H9 (cell line): ENCODE data around the gene ZFTA. TPM values are rescaled to one million over a fixed set of nuclear protein-coding genes. Genes with fewer than 3 reads are reported as not detected.

Experiments
- DNase-seq: peaks from one replicate; pipeline ENCODE4 v3.0.0-alpha.2; 2017
- H2AFZ ChIP-seq: one replicate; pipeline ENCODE4 v1.6.1; 2013; ENCODE audit warnings: mild to moderate bottlenecking, low read length, control low read depth, moderate library complexity
- H2AK5ac ChIP-seq: 2 replicates; pipeline ENCODE4 v1.6.1; 2013; ENCODE audit warnings: low read length, control low read depth, mixed read lengths; ENCODE audit not compliant: insufficient read length
- H2BK120ac ChIP-seq: one replicate; pipeline ENCODE4 v1.6.1; 2013; ENCODE audit warnings: low read depth, mild to moderate bottlenecking, low read length, control low read depth, inconsistent platforms; ENCODE audit not compliant: poor library complexity, severe bottlenecking
- H2BK12ac ChIP-seq: 2 replicates; pipeline ENCODE4 v1.6.1; 2013; ENCODE audit warnings: low read length, control low read depth, mixed read lengths, low read depth; ENCODE audit not compliant: insufficient read length
- H2BK15ac ChIP-seq: 2 replicates; pipeline ENCODE4 v1.6.1; 2013; ENCODE audit warnings: low read depth, low read length, control low read depth
- H2BK20ac ChIP-seq: one replicate; pipeline ENCODE4 v1.6.1; 2013; ENCODE audit warnings: low read depth, mild to moderate bottlenecking, low read length, control low read depth, inconsistent platforms; ENCODE audit not compliant: poor library complexity, severe bottlenecking
- H2BK5ac ChIP-seq: 2 replicates; pipeline ENCODE4 v1.6.1; 2013; ENCODE audit warnings: low read length, control low read depth, mixed read lengths; ENCODE audit not compliant: insufficient read length
- H3K14ac ChIP-seq: 2 replicates; pipeline ENCODE4 v1.6.1; 2013; ENCODE audit warnings: low read length, control low read depth; ENCODE audit not compliant: insufficient read depth
- H3K18ac ChIP-seq: 2 replicates; pipeline ENCODE4 v1.6.1; 2013; ENCODE audit warnings: low read depth, mild to moderate bottlenecking, mixed read lengths, low read length, control low read depth; ENCODE audit not compliant: insufficient read length
- H3K23ac ChIP-seq: 2 replicates; pipeline ENCODE4 v1.6.1; 2013; ENCODE audit warnings: low read length, control low read depth, mixed read lengths, low read depth; ENCODE audit not compliant: insufficient read length
- H3K23me2 ChIP-seq: 2 replicates; pipeline ENCODE4 v1.6.1; 2013; ENCODE audit warnings: low read depth, mild to moderate bottlenecking, mixed read lengths, low read length, control low read depth; ENCODE audit not compliant: insufficient read length, poor library complexity, severe bottlenecking
- H3K27ac ChIP-seq: 2 replicates; pipeline ENCODE4 v1.5.1; 2013; ENCODE audit warnings: low read length, control low read depth, mixed read lengths, low read depth; ENCODE audit not compliant: insufficient read length
- H3K27me3 ChIP-seq: 2 replicates; pipeline ENCODE4 v1.6.1; 2013; ENCODE audit warnings: low read length, control low read depth, inconsistent platforms; ENCODE audit not compliant: insufficient read depth
- H3K4ac ChIP-seq: 2 replicates; pipeline ENCODE4 v1.6.1; 2013; ENCODE audit warnings: low read depth, mild to moderate bottlenecking, control low read depth, inconsistent platforms, low read length, moderate library complexity
- H3K4me1 ChIP-seq: 2 replicates; pipeline ENCODE4 v1.6.1; 2013; ENCODE audit warnings: low read length, control low read depth, inconsistent platforms; ENCODE audit not compliant: insufficient read depth
- H3K4me2 ChIP-seq: 2 replicates; pipeline ENCODE4 v1.6.1; 2013; ENCODE audit warnings: low read length, control low read depth, mixed read lengths; ENCODE audit not compliant: insufficient read length, insufficient read depth
- H3K56ac ChIP-seq: 2 replicates; pipeline ENCODE4 v1.6.1; 2013; ENCODE audit warnings: low read depth, mild to moderate bottlenecking, mixed read lengths, low read length, control low read depth; ENCODE audit not compliant: insufficient read length
- H3K79me1 ChIP-seq: 2 replicates; pipeline ENCODE4 v1.6.1; 2013; ENCODE audit warnings: low read depth, mild to moderate bottlenecking, moderate library complexity, low read length, control low read depth, inconsistent platforms; ENCODE audit not compliant: insufficient read depth, poor library complexity, severe bottlenecking
- H3K79me2 ChIP-seq: 2 replicates; pipeline ENCODE4 v1.6.1; 2013; ENCODE audit warnings: low read length, control low read depth, inconsistent platforms; ENCODE audit not compliant: insufficient read depth
- H3K9ac ChIP-seq: 2 replicates; pipeline ENCODE4 v1.6.1; 2013; ENCODE audit warnings: low read length, control low read depth, mixed read lengths; ENCODE audit not compliant: insufficient read length; ENCODE audit errors: extremely low read depth
- H3K9me3 ChIP-seq: one replicate; pipeline ENCODE4 v1.6.1; 2013; ENCODE audit warnings: low read depth, low read length, inconsistent platforms; ENCODE audit not compliant: control insufficient read depth
- H3T11ph ChIP-seq: one replicate; pipeline ENCODE4 v1.6.1; 2013; ENCODE audit warnings: mild to moderate bottlenecking, low read length, control low read depth, inconsistent platforms
- H4K20me1 ChIP-seq: one replicate; pipeline ENCODE4 v1.6.1; 2013; ENCODE audit not compliant: control insufficient read depth, insufficient read length, insufficient read depth
- H4K5ac ChIP-seq: 2 replicates; pipeline ENCODE4 v1.6.1; 2013; ENCODE audit warnings: low read depth, mild to moderate bottlenecking, mixed read lengths, low read length, control low read depth; ENCODE audit not compliant: insufficient read length
- H4K8ac ChIP-seq: replicated peaks from 2 replicates; pipeline ENCODE4 v1.6.1; 2013; ENCODE audit warnings: low read length, control low read depth, mixed read lengths, low read depth; ENCODE audit not compliant: insufficient read length
- H4K91ac ChIP-seq: 2 replicates; pipeline ENCODE4 v1.6.1; 2013; ENCODE audit warnings: low read depth, mild to moderate bottlenecking, moderate library complexity, mixed read lengths, low read length, control low read depth; ENCODE audit not compliant: insufficient read length
- H3K27ac Mint-ChIP-seq, 3 experiments: 2 replicates in 2 of 3; 3 replicates in 1 of 3; pipeline ENCODE4 v1.8.0; 2020 to 2021; ENCODE audit warnings: mixed read lengths in 3 of 3, mild to moderate bottlenecking in 1 of 3, moderate library complexity in 1 of 3
- H3K27me3 Mint-ChIP-seq: 2 replicates; pipeline ENCODE4 v1.8.0; 2021; ENCODE audit warnings: low read depth, mild to moderate bottlenecking, moderate library complexity, mixed read lengths
- H3K36me3 Mint-ChIP-seq, 3 experiments: 2 replicates in 2 of 3; 3 replicates in 1 of 3; pipeline ENCODE4 v1.8.0; 2020 to 2021; ENCODE audit warnings: low read depth in 3 of 3, mixed read lengths in 3 of 3; ENCODE audit not compliant: insufficient read depth in 1 of 3
- H3K4me1 Mint-ChIP-seq, 2 experiments: 2 replicates each; pipeline ENCODE4 v1.8.0; 2020; ENCODE audit warnings: mixed read lengths in 2 of 2
- H3K4me3 Mint-ChIP-seq, 2 experiments: 2 replicates in 1 of 2; 3 replicates in 1 of 2; pipeline ENCODE4 v1.8.0; 2020 to 2021; ENCODE audit warnings: mild to moderate bottlenecking in 2 of 2, mixed read lengths in 2 of 2, moderate library complexity in 1 of 2
- H3K9me3 Mint-ChIP-seq, 2 experiments: 2 replicates in 1 of 2; 3 replicates in 1 of 2; pipeline ENCODE4 v1.8.0; 2020; ENCODE audit warnings: mild to moderate bottlenecking in 2 of 2, mixed read lengths in 2 of 2, moderate library complexity in 1 of 2
- CTCF ChIP-seq: fragments of 200-600 bp; sonication (generic); conservative IDR thresholded peaks from 3 replicates; pipeline ENCODE4 v1.8.0; 2021; ENCODE audit warnings: antibody characterized with exemption, mild to moderate bottlenecking
- WGBS: extraction: QIAGEN DNeasy Blood & Tissue Kit; methylation state at CpG from one replicate; pipeline ENCODE4 v1.1.7; 2013; ENCODE audit warnings: missing lambda C conversion rate, low lambda C conversion rate, mixed read lengths; ENCODE audit not compliant: insufficient read length; ENCODE audit errors: extremely low coverage; 5-methylcytosine and 5-hydroxymethylcytosine counted together
- long read RNA-seq: library from polyadenylated mRNA; unstranded; transcript quantifications from one replicate; pipeline ENCODE4 v2.0.0, GENCODE V29; 2020
- total RNA-seq: library from RNA; stranded (reverse); gene quantifications from 2 replicates; pipeline ENCODE4 v1.2.1, GENCODE V29; 2021

ZFTA gene
- total RNA-seq: 48.2 and 49.3 TPM in 2 replicates
- long read RNA-seq, partial matches to known transcripts: 0 of 22 reads
- long read RNA-seq, other reads (novel, unspliced or antisense): 22 of 22 reads

DNA sequence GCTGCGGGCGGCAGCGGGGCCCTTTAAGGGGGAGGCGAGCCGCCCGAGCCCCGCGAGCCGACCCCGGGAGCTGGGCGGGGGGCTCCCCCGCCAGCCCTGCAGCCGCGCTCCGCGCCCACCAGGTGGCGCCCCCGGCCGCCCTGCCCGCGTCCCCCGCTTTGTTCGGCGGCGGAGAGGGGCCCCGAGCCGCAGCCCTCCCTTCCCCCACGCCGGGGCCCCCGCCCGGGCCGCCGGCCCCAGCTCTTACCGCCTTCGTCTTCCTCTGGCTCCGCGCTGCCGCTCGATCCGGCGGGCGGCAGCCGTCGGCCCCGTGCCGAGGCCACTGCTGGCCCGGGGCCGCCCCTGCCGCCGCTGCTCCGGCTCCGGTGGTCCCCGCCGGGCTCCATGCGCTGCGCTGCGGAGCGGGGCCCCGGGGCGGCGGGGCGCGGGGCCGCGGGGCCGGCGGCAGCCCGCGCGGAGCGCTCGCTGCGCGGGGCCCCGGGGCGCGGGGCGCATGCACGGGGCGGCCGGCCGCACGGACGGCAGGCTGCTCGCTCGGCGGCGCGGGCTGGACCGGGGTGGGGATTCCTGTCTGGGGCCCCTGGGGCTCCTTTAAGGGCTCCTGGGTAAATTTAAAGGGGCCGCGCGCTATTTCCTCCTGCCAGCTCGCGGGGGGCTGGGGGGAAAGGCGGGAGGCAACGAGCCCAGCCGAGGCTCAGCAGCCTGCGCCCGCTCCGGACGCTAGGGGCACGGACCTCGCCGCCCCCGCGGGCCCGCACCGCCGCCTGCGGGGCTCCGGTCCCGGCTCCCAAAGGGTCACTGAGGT is at the start of gene ZFTA:
Gene ZFTA, minus strand, starts transcription at position 539 of the 805 bp plus-strand sequence. Its CDS starts 153 bp downstream, at position 386.
- H2BK15ac ChIP-seq: no peak within 1 kb of the TSS
- no peak within 1 kb of the TSS for H4K8ac ChIP-seq
- H2BK20ac ChIP-seq: no peak within 1 kb of the TSS
- Mint-ChIP-seq H3K4me3 (peak within 1 kb of the TSS; percentile 90 to 94), H3K9me3 (no peaks in the 10 kb centered on the region), H3K36me3 (peaks cover 0 to 17% (median 4%) of the 10 kb centered on the region in 3 experiments; a peak in 3 of 7 replicates), H3K4me1 (peaks cover 38 to 43% of the 10 kb centered on the region in 2 experiments), H3K27ac (peak within 1 kb of the TSS; percentile 82 to 97 (median 94)), H3K27me3 (peaks cover 24% of the 10 kb centered on the region)
- WGBS: no CpG with 5 or more reads among the region's 113 CpGs
- no peak within 1 kb of the TSS for H3T11ph ChIP-seq
- H2AFZ ChIP-seq: no peak within 1 kb of the TSS
- no peak within 1 kb of the TSS for H4K91ac ChIP-seq
- no peak within 1 kb of the TSS for H2AK5ac ChIP-seq
- peak within 1 kb of the TSS; percentile 24 for H3K9ac ChIP-seq
- H3K4me2 ChIP-seq: peak within 1 kb of the TSS; percentile 78
- no peak; the same call in 1 of the 3 replicates for TF ChIP-seq CTCF
- no peak within 1 kb of the TSS for H2BK5ac ChIP-seq
- peak within 1 kb of the TSS; percentile 58 for H3K14ac ChIP-seq
- H4K5ac ChIP-seq: no peak within 1 kb of the TSS
- peaks cover 3% of the 10 kb centered on the region; the same call in 1 of the 2 replicates for H3K79me2 ChIP-seq
- no peaks in the 10 kb centered on the region for H3K79me1 ChIP-seq
- no peaks in the 10 kb centered on the region for H4K20me1 ChIP-seq
- peak; percentile 73 for DNase-seq
- peaks cover 15% of the 10 kb centered on the region for H3K23me2 ChIP-seq
- H2BK12ac ChIP-seq: no peak within 1 kb of the TSS
- peaks cover 7% of the 10 kb centered on the region; the same call in 1 of the 2 replicates for H3K27me3 ChIP-seq
- H3K18ac ChIP-seq: no peak within 1 kb of the TSS
- peaks cover 3% of the 10 kb centered on the region; the same call in 1 of the 2 replicates for H3K4me1 ChIP-seq
- H3K9me3 ChIP-seq: no peaks in the 10 kb centered on the region
- H3K4ac ChIP-seq: no peak within 1 kb of the TSS
- H3K27ac ChIP-seq: no peak within 1 kb of the TSS
- no peak within 1 kb of the TSS for H3K56ac ChIP-seq
- no peak within 1 kb of the TSS for H3K23ac ChIP-seq
- no peak within 1 kb of the TSS for H2BK120ac ChIP-seq
